ENCODE results near the gene TMSB10. TPM values are rescaled to one million over a fixed set of nuclear protein-coding genes. Genes with fewer than 3 reads are reported as not detected.

Gene TMSB10
- total RNA-seq, 8 experiments from 2014 or later, result 893 to 8,310 (median 6,733) TPM

DNA sequence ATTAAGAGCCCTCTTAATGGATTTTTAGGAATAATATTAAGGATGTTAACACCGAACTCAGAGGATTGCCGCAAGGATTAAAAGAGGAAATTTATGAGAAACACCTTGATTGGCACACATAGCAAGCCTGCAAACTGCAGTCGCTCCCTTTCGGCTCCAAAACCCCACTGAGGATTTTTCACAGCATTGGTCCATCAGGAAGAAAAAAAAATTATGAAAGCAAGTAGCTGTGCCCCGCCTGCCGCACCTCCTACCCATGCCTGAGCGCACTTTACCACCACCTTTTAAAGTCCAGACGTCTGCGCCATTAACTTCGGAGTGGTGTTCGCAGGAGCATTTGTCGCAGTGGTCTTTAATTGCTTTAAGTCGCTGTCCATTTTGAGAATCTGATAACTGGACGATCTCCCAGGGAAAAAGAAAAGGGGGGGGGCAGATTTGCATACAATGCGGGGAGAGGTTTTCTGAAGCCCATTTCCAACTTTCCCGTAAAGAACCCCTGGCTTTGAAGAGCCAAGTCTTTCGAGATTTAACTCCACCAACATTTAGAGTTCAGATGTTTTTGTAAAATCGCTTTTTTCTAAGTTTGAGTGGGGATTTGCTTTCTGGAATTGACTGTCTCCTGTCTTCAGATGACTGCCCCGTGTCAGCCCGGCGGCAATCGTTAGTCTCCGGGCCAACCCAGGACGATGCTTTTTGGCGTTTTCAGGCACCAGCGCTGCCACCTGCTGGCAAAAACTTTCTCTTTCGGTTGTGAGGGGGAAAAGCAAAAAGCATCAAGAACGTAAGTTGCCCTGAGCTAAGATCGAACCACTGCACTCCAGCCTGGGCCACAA lies 23.7 kb upstream of the TMSB10 start:
- in situ Hi-C loops (cut with MboI; ENCODE audit: low pct_unique_long_range_greater_than_20kb in 2 of 9, low sequenced_read_pairs in 9 of 9, unreplicated experiment in 9 of 9), result loop anchor here in 2 of 9 experiments (25.0 kb wide), 2 partner anchors 369 to 394 kb away; partner anchors contain the start of gene DNAH6 (in 1 of the 2)

DNA sequence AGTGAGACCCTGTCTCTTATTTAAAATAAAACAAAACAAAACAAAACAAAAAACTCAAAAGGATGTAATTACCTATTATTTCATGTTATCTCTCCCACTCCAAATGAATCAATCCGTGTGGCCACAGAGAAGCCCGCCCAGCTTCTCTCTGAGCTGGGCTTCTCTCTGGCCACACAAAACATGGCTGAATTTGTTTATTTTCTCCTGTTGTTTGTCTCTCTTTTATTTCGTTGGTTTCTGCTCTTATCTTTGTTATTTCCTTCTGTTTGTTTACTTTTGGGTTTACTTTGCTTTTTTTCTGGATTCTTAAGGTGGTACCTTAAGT lies 23.1 kb upstream of the TMSB10 start:
- H3K4me3 ChIP-seq, result no peak overlapping the region
- no peak overlapping the region for H3K27ac ChIP-seq
- WGBS, 10 experiments, result 0 to 59% (median 50%) methylated on average over 1 to 3 of the region's 3 CpGs; no CpG with 5 or more reads in 1 of the 10 experiments
- in situ Hi-C loops (cut with MboI; ENCODE audit: low pct_unique_long_range_greater_than_20kb in 2 of 9, low sequenced_read_pairs in 9 of 9, unreplicated experiment in 9 of 9), result loop anchor here in 2 of 9 experiments (25.0 kb wide), 2 partner anchors 370 to 395 kb away; partner anchors contain the start of gene DNAH6 (in 1 of the 2)
- peak in 1 of 8 experiments; percentile 20 for ATAC-seq (replicated peaks in 6 of 8)
- H3K4me1 ChIP-seq (replicated peaks in 1 of 2), result peaks cover 10 to 13% of the 10 kb centered on the region in 2 donors

More for the DNA sequence above, 23.7 kb upstream of the TMSB10 start:
- no peak overlapping the region for H3K27ac ChIP-seq
- WGBS, 10 experiments, result 0 to 20% (median 4%) methylated on average over 2 to 29 of the region's 29 CpGs
- peak; percentile 58 to 93 (median 78) for ATAC-seq (replicated peaks in 6 of 8)
- peaks cover 10 to 13% of the 10 kb centered on the region in 2 donors for H3K4me1 ChIP-seq (replicated peaks in 1 of 2)
- peak overlapping the region; percentile 1 to 43 (median 36) for H3K4me3 ChIP-seq

DNA sequence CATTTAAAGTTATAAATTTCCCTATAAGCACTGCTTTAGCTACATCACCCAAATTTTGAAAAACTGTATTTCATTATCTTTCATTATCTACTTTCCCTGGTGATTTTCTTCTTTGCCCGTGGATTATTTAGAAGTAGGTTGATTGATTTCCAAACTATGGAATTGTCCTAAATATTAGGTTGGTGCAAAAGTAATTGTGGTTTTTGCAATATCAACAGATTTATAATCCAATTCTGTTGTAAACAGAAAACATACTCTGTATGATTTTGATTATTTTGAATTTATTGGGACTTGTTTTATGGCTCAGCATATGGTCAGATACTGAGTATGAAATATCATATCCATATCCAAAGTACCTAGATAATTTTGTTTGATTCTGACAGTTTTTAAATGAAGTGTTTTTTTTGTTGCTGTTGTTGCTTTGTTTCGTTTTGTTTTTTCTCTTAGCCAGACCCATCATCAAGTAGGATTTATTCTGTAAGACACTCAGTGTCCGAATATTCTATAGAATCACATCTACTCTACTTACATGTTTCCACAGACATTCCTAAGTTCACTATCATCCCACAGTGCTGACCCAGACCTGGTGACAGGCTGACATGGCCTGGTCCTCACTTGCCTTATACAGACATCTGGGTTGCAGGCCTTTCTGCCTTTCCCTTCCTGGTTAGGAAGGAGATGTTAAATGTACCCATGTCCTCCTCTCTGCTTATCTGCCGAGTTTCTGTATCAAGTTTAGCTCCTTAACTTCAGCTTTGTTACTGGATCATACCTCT lies 22.5 kb upstream of the TMSB10 start:
- Histone ChIP-seq H3K4me3 (no peak overlapping the region), H3K27ac (no peak overlapping the region), H3K4me1 (replicated peaks in 1 of 2) (peaks cover 10 to 13% of the 10 kb centered on the region in 2 donors)
- in situ Hi-C loops (cut with MboI; ENCODE audit: low pct_unique_long_range_greater_than_20kb in 2 of 9, low sequenced_read_pairs in 9 of 9, unreplicated experiment in 9 of 9), result loop anchor here in 2 of 9 experiments (25.0 kb wide), 2 partner anchors 371 to 396 kb away; partner anchors contain the start of gene DNAH6 (in 1 of the 2)
- 40 to 97% (median 82%) methylated on average over 1 to 4 of the region's 4 CpGs for WGBS, 10 experiments
- ATAC-seq (replicated peaks in 6 of 8), result no peak

DNA sequence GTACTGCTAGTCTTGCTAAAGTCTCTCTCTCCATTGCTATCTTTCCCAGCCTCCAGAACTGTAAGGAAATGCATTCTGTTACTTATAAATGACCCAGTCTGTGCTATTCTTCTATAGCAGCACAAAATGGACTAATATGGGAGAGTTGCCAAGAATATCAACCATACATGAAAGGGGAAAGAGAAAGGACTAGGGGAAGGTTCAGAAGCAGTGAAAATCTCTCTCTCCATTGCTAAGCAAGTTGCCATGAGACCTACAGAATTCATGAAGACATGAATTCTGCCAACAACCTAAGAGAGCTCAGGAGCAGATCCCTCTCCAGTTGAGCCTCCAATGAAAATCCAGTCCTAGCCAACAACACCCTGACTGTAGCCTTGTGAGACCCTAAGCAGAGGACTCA lies 21.0 kb upstream of the TMSB10 start:
- in situ Hi-C loops (cut with MboI; ENCODE audit: low pct_unique_long_range_greater_than_20kb in 2 of 9, low sequenced_read_pairs in 9 of 9, unreplicated experiment in 9 of 9), result loop anchor here in 2 of 9 experiments (25.0 kb wide), 2 partner anchors 372 to 397 kb away; partner anchors contain the start of gene DNAH6 (in 1 of the 2)
- Histone ChIP-seq H3K4me3 (no peak overlapping the region), H3K4me1 (replicated peaks in 1 of 2) (peaks cover 8 to 13% of the 10 kb centered on the region in 2 donors), H3K27ac (no peak overlapping the region)
- ATAC-seq (replicated peaks in 6 of 8), result peak in 3 of 8 experiments; percentile 40 to 77 (median 49)

DNA sequence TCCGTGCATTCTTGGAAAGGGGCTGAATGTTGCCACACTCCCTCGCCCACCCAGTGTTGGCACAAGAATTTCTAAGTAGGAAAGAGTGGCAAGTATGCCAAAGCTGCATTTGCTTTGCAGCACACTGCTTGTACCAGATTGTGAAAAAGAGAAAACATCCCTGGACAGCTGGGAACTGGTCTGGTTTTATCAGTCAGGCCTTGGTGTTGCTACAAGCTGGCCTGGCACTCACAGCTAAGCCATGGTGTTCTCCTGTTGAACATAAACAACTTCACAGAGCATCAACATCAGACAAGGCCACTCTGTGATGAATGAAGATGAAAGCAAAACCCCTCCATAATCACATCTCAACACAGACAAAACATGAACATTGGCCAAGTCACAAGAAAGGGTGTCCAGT lies 20.3 kb upstream of the TMSB10 start:
- WGBS, 10 experiments, result 75 to 100% (median 100%) methylated on average over 1 to 2 of the region's 2 CpGs; no CpG with 5 or more reads in 6 of the 10 experiments
- Histone ChIP-seq H3K4me3 (no peak overlapping the region), H3K27ac (no peak overlapping the region), H3K4me1 (replicated peaks in 1 of 2) (peaks cover 2 to 9% of the 10 kb centered on the region in 2 donors)
- no peak for ATAC-seq (replicated peaks in 6 of 8)
- in situ Hi-C loops (cut with MboI; ENCODE audit: low pct_unique_long_range_greater_than_20kb in 2 of 9, low sequenced_read_pairs in 9 of 9, unreplicated experiment in 9 of 9), result loop anchor here in 2 of 9 experiments (25.0 kb wide), 2 partner anchors 373 to 398 kb away; partner anchors contain the start of gene DNAH6 (in 1 of the 2)

DNA sequence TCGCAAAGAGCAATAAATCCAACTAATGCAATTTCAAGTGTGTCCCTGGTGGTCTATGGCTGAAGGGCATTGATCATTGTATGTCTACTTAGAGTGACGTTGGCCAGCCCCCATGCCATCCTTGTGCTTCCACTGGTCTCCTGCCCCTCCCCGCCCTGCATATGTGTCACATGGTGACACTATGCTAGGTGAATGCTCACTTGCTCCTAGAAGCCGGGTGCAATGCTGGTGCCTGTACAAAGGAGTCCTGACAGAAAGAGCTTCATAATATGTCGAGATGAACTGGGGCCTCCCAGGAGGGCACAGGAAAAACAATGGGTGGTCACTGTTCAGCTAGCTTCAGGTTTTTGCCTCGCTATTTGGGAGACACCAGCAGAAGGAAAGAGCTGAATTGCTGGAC lies 18.7 kb upstream of the TMSB10 start:
- H3K27ac ChIP-seq, result no peak overlapping the region
- no peak for ATAC-seq (replicated peaks in 6 of 8)
- no peaks in the 10 kb centered on the region for H3K4me1 ChIP-seq (replicated peaks in 1 of 2)
- WGBS, 10 experiments, result 60 to 100% (median 80%) methylated on average over 1 to 5 of the region's 6 CpGs; no CpG with 5 or more reads in 2 of the 10 experiments
- in situ Hi-C loops (cut with MboI; ENCODE audit: low pct_unique_long_range_greater_than_20kb in 2 of 9, low sequenced_read_pairs in 9 of 9, unreplicated experiment in 9 of 9), result loop anchor here in 2 of 9 experiments (25.0 kb wide), 2 partner anchors 374 to 399 kb away; partner anchors contain the start of gene DNAH6 (in 1 of the 2)
- H3K4me3 ChIP-seq, result no peak overlapping the region

DNA sequence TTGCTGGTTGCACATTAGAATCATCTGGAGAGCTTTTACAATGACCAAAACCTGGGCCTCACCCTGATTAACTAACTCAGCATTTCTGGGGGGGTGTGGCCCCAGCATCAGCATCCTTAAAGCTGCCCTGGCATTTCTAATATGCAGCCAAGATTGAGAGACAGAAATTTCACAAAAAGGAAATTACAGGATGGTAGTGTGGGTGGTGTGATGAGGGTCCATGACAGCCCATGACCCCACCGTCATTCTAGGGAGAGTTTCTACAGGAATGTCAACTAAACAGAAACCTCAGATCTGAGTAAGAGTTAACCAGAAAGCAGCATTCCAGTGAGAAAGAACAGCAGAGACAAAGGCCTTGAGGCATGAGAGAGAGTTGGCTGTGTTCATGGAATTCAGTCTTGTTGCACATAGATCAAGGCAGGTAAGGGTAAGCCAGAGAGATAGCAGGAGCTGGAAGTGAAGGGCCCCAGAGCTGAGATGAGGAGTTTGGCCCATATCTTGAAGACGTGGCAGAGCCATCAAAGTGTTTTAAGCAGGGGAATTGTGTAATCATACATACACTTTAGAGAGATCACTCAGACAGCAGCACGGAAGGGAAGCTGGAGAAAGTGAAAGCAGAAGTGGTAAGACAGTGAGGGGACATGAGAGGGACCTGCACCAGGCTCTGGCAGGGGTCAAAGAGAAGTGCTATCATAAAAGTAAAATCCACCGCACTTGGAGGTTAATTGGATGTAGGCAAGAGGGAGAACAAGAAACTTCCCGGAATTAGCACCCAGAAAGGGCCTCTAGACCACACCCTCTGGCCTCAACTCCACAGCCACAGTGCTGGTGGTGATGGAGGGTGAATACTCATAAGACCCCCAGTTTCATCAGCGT lies 16.8 kb upstream of the TMSB10 start:
- Histone ChIP-seq H3K4me1 (replicated peaks in 1 of 2) (no peaks in the 10 kb centered on the region), H3K4me3 (no peak overlapping the region), H3K27ac (no peak overlapping the region)
- peak in 3 of 8 experiments; percentile 72 to 95 (median 92) for ATAC-seq (replicated peaks in 6 of 8)
- in situ Hi-C loops (cut with MboI; ENCODE audit: low pct_unique_long_range_greater_than_20kb in 2 of 9, low sequenced_read_pairs in 9 of 9, unreplicated experiment in 9 of 9), result loop anchor here in 2 of 9 experiments (25.0 kb wide), 2 partner anchors 376 to 401 kb away; partner anchors contain the start of gene DNAH6 (in 1 of the 2)
- WGBS, 10 experiments, result 0 to 100% (median 75%) methylated on average over 1 to 4 of the region's 6 CpGs; no CpG with 5 or more reads in 1 of the 10 experiments

DNA sequence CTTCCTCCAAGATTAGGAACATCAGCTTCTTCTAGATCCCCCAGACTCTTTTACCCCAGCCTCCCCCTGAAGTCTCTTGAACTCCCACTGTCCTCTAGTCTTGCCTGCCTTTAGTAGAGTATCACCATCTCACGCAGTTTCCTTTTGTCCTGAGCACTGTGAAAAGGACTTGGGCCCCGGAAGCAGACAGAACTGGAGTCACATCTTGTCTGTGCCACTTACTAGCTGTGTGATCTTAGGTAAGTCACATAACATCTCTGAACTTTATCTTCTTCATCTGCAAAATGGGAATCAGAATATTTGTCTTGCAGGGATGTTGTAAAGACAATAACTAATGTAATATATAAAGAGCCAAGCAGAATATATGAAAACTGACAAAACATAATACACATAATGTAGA lies 16.1 kb upstream of the TMSB10 start:
- in situ Hi-C loops (cut with MboI; ENCODE audit: low pct_unique_long_range_greater_than_20kb in 2 of 9, low sequenced_read_pairs in 9 of 9, unreplicated experiment in 9 of 9), result loop anchor here in 2 of 9 experiments (25.0 kb wide), 2 partner anchors 377 to 402 kb away; partner anchors contain the start of gene DNAH6 (in 1 of the 2)
- WGBS, 10 experiments, result 67 to 100% (median 100%) methylated on average over 1 to 2 of the region's 2 CpGs; no CpG with 5 or more reads in 5 of the 10 experiments

DNA sequence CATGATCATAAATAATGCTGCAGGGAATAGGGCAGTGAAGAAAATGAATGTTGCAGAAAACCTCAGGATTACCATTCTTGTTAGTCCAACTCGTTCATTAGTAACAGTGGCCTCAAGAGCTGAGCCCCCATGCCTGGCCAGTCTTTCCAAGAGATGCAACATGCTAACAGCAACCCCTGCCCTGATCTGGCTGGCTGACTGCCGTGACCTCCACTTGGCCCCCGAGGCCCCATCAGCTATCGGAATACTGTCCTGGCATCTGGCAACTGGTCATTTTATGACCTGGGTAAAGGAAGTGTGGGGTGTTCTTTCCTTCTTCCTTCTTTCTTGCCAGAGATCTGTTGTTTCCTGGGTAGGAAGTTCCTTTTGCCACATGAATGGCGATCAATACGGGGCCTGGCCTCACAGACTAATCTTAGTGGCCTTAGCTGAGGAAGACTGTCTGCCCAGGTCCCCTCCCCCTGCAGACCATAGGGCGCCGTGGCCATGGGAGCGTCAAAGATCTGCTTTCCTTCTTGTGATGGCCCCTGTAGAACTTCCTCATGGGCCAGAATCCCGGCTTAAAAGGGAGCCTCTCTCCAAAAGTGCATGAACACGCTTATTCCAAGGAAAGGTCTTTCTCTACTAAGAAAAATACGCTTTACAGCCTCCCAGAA lies 14.0 kb upstream of the TMSB10 start:
- no peak for ATAC-seq (replicated peaks in 6 of 8)
- Histone ChIP-seq H3K27ac (no peak overlapping the region), H3K4me3 (no peak overlapping the region), H3K4me1 (replicated peaks in 1 of 2) (no peaks in the 10 kb centered on the region)
- in situ Hi-C loops (cut with MboI; ENCODE audit: low pct_unique_long_range_greater_than_20kb in 2 of 9, low sequenced_read_pairs in 9 of 9, unreplicated experiment in 9 of 9), result loop anchor here in 2 of 9 experiments (25.0 kb wide), 2 partner anchors 379 to 404 kb away; partner anchors contain the start of gene DNAH6 (in 1 of the 2)
- WGBS, 10 experiments, result 85 to 92% (median 88%) methylated on average over 2 to 11 of the region's 12 CpGs; no CpG with 5 or more reads in 1 of the 10 experiments

More for the DNA sequence above, 16.1 kb upstream of the TMSB10 start:
- H3K4me3 ChIP-seq, result no peak overlapping the region
- no peaks in the 10 kb centered on the region for H3K4me1 ChIP-seq (replicated peaks in 1 of 2)
- H3K27ac ChIP-seq, result no peak overlapping the region
- no peak for ATAC-seq (replicated peaks in 6 of 8)

DNA sequence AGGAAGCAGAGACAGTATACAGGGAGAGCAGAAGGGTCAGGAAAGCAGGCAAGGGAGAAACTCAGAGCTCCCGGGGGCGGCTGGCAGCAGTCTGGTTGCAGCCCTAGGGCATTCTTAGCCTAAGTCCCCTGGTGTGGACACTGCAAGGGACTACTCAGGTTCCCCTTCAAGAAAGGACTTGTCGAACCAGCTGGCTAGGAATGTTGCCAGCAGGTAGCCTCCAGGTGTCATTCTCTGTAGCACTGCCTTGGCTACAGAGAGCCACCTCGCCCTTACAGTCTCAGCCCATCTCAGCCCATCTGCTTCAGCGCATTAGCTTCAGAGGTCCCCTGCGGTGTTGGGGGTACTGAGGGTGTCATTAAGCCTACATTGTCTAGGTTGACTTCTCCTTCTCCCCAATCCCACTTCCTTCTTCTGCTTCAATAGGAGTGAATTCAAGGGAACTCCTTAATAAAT lies 11.3 kb upstream of the TMSB10 start:
- ATAC-seq (replicated peaks in 6 of 8), result no peak
- in situ Hi-C loops (cut with MboI; ENCODE audit: low pct_unique_long_range_greater_than_20kb in 2 of 9, low sequenced_read_pairs in 9 of 9, unreplicated experiment in 9 of 9), result loop anchor here in 2 of 9 experiments (25.0 kb wide), 2 partner anchors 382 to 407 kb away; partner anchors contain the start of gene DNAH6 (in 1 of the 2)
- Histone ChIP-seq H3K4me1 (replicated peaks in 1 of 2) (no peaks in the 10 kb centered on the region), H3K27ac (no peak overlapping the region), H3K4me3 (no peak overlapping the region)
- WGBS, 10 experiments, result 92 to 100% (median 100%) methylated on average over 1 to 4 of the region's 6 CpGs; no CpG with 5 or more reads in 5 of the 10 experiments

All from motor neuron (in vitro differentiated cells).